IPS-NIHi7 (cell line): ENCODE data around the gene EXD1.

Source experiments
- DNase-seq: peaks from one replicate; pipeline ENCODE4 v3.0.0; 2012; ENCODE audit warnings: mixed read lengths; ENCODE audit errors: extremely low spot score

Gene EXD1

GRCh38 chr15:41231422-41232226 is 1.1 kb upstream of the EXD1 start:
- no peak for DNase-seq

- DNase-seq: no peak
Measured at GRCh38 chr15:41230345-41230649, 260 bp downstream of the EXD1 start.

GRCh38 chr15:41219381-41219780 is 11.2 kb downstream of the EXD1 start:
- DNase-seq: no peak

- no peak for DNase-seq
Measured at GRCh38 chr15:41218851-41219250, 11.7 kb downstream of the EXD1 start.

GRCh38 chr15:41215708-41216107 is 14.8 kb downstream of the EXD1 start:
- DNase-seq: no peak

GRCh38 chr15:41207687-41208448 is 22.7 kb downstream of the EXD1 start:
- no peak for DNase-seq

GRCh38 chr15:41205315-41205714 is 25.2 kb downstream of the EXD1 start:
- DNase-seq: no peak

GRCh38 chr15:41203395-41203794 is 27.2 kb downstream of the EXD1 start:
- DNase-seq: no peak

GRCh38 chr15:41199470-41199869 is 31.1 kb downstream of the EXD1 start:
- DNase-seq: no peak

GRCh38 chr15:41194444-41194843 is 36.1 kb downstream of the EXD1 start:
- DNase-seq: no peak

- no peak for DNase-seq
Measured at GRCh38 chr15:41183581-41183980, 47.0 kb downstream of the EXD1 start.

- no peak for DNase-seq
Measured at GRCh38 chr15:41182266-41182665, 48.3 kb downstream of the EXD1 start.

- no peak for DNase-seq
Measured at GRCh38 chr15:41180206-41180789, 50.3 kb downstream of the EXD1 start.

- no peak for DNase-seq
Measured at GRCh38 chr15:41169781-41170180, 60.8 kb downstream of the EXD1 start.

GRCh38 chr15:41169086-41169485 is 61.5 kb downstream of the EXD1 start:
- no peak for DNase-seq

GRCh38 chr15:41161736-41162135 is 68.8 kb downstream of the EXD1 start:
- no peak for DNase-seq

- DNase-seq: no peak
Measured at GRCh38 chr15:41161336-41161735, 69.2 kb downstream of the EXD1 start.

- DNase-seq: no peak
Measured at GRCh38 chr15:41160639-41161315, 69.8 kb downstream of the EXD1 start.

- no peak for DNase-seq
Measured at GRCh38 chr15:41154412-41154811, 76.1 kb downstream of the EXD1 start.

- DNase-seq: no peak
Measured at GRCh38 chr15:41153733-41154132, 76.8 kb downstream of the EXD1 start.

GRCh38 chr15:41151451-41152005 is 79.0 kb downstream of the EXD1 start:
- DNase-seq: no peak

- no peak for DNase-seq
Measured at GRCh38 chr15:41150279-41150678, 80.3 kb downstream of the EXD1 start.
